ENCODE results near the gene RSBN1L. TPM values are rescaled to one million over a fixed set of nuclear protein-coding genes. Genes with fewer than 3 reads are reported as not detected.

Gene RSBN1L
- total and polyA plus RNA-seq, 2 donors (not counting 3 experiments of a cell fraction or from before 2014, with no cell fraction given) = 3.0 to 13.1 TPM

GRCh38 chr7:77698042-77698625 is 1.9 kb downstream of the RSBN1L start:
- Histone ChIP-seq H4K20me1 (replicated peaks; ENCODE audit: control insufficient read depth, extremely low read depth, insufficient read depth, low read length) (peaks cover 3% of the 10 kb centered on the region), H3K4me1 (ENCODE audit: control insufficient read depth, extremely low read depth, insufficient read depth, low read length) (peaks cover 23% of the 10 kb centered on the region), H3K4me2 (ENCODE audit: insufficient read depth, low read length) (peak overlapping the region; percentile 90), H2AFZ (ENCODE audit: low read depth, low read length) (no peak overlapping the region), H3K9me1 (replicated peaks; ENCODE audit: control insufficient read depth, extremely low read depth, insufficient read depth, low read length) (no peaks in the 10 kb centered on the region), H3K27ac (ENCODE audit: insufficient read depth, low read depth, low read length) (no peak overlapping the region), H3K9me3 (replicated peaks; ENCODE audit: control insufficient read depth, insufficient read depth, low read length) (no peaks in the 10 kb centered on the region), H3K79me2 (ENCODE audit: control insufficient read depth, insufficient read depth, low read length) (peaks cover 65% of the 10 kb centered on the region), H3K9ac (replicated peaks; ENCODE audit: extremely low read depth, insufficient read depth, low read length) (peak overlapping the region; percentile 69), H3K4me3 (replicated peaks in 1 of 3; ENCODE audit: insufficient read depth in 1 of 3, low read depth in 1 of 3, low read length in 3 of 3) (peak overlapping the region; percentile 90 to 97 (median 91)), H3K27me3 (ENCODE audit: control insufficient read depth in 2 of 2, insufficient read depth in 2 of 2, low read length in 2 of 2) (no peaks in the 10 kb centered on the region), H3K36me3 (ENCODE audit: control insufficient read depth in 2 of 2, extremely low read depth in 1 of 2, insufficient read depth in 2 of 2, low read length in 2 of 2) (no peaks in the 10 kb centered on the region)
- ChIA-PET CTCF (interaction anchor here (0.8 to 4.1 kb wide), 14 partner anchors 16 to 238 kb away, joined by 3 to 37 read pairs (median 3); no protein-coding TSS in a partner anchor), POLR2A (no interaction called here)
- DNase-seq (ENCODE audit: low read depth, low spot score) (peak; percentile 23), FAIRE-seq (no peak)
- dilution Hi-C loops (cut with MboI; ENCODE audit: extremely low pct_ligation_motif_present, low sequenced_read_pairs) (no loop called here), intact Hi-C loops (cut with micrococcal nuclease) (loop anchor here (5.0 kb wide), 2 partner anchors 99 to 161 kb away; partner anchors contain the start of genes PHTF2, PTPN12 and TMEM60)
- no TSS peak for BruUV-seq (replicated peaks)
- TF ChIP-seq CTCF (IDR thresholded peaks at IDR 0.05; ENCODE audit: extremely low read depth in 1 of 2, insufficient read depth in 1 of 2, low read depth in 1 of 2, low read length in 2 of 2) (no peak), MYC (IDR thresholded peaks at IDR 0.05; ENCODE audit: low read depth, low read length) (no peak), FOS (IDR thresholded peaks at IDR 0.05; ENCODE audit: borderline replicate concordance, insufficient read depth, low read length) (no peak), POLR2AphosphoS5 (IDR thresholded peaks at IDR 0.05; ENCODE audit: insufficient read depth, low read depth, low read length) (no peak), EZH2 (IDR thresholded peaks at IDR 0.05; ENCODE audit: borderline replicate concordance, low read depth, low read length, severe bottlenecking) (no peak), POLR2A (IDR thresholded peaks at IDR 0.05; ENCODE audit: low read depth, low read length) (no peak)
